ENCODE data around the gene VWF.

- no peak for TF ChIP-seq IKZF2 (IDR thresholded peaks at IDR 0.05)
- TF ChIP-seq POLR2A (IDR thresholded peaks at IDR 0.05; ENCODE audit: low read depth, low read length): no peak
- TF ChIP-seq ZNF207 (IDR thresholded peaks at IDR 0.05; ENCODE audit: borderline replicate concordance): no peak
- no peak for TF ChIP-seq CTCF (IDR thresholded peaks at IDR 0.05 in 2 of 3, conservative IDR thresholded peaks at IDR 0.05 in 1 of 3; ENCODE audit: control insufficient read depth in 2 of 3, extremely low read depth in 1 of 3, insufficient read depth in 1 of 3, low read depth in 3 of 3, low read length in 3 of 3)
- no peak for TF ChIP-seq FOS (IDR thresholded peaks at IDR 0.05; ENCODE audit: borderline replicate concordance, extremely low read depth, insufficient read length)
Measured at GRCh38 chr12:5908251-5908650, 216.2 kb downstream of the VWF start.
